Panc1 (cell line): Measurements from ENCODE around the gene EIF4E1B.

Source experiments
- POLR2AphosphoS5 ChIP-seq: IDR thresholded peaks from 2 replicates; pipeline ENCODE4 v1.6.1; 2012; ENCODE audit warnings: mild to moderate bottlenecking, low read depth, low read length, moderate library complexity
- SIN3A ChIP-seq: IDR thresholded peaks from 2 replicates; pipeline ENCODE4 v1.6.1; 2012; ENCODE audit warnings: low read depth, mild to moderate bottlenecking, low read length, moderate library complexity, borderline replicate concordance; ENCODE audit not compliant: insufficient read depth
- TCF7L2 ChIP-seq: IDR thresholded peaks from 2 replicates; pipeline ENCODE4 v1.6.1; 2011; ENCODE audit warnings: mild to moderate bottlenecking, low read depth, low read length, inconsistent platforms
- TF ChIP-seq, protein P1 (sequence below): fragments of 450-650 bp; IDR thresholded peaks from 2 replicates; pipeline ENCODE4 v1.5.1; 2017; ENCODE audit warnings: mild to moderate bottlenecking
- TF ChIP-seq, protein P2 (sequence below), 2 experiments: IDR thresholded peaks; 2 replicates each; pipeline ENCODE4 v1.6.1; 2011 to 2012; ENCODE audit warnings: low read depth in 2 of 2, control low read depth in 1 of 2, low read length in 1 of 2, mild to moderate bottlenecking in 1 of 2, moderate library complexity in 1 of 2; ENCODE audit not compliant: insufficient read depth in 1 of 2

DNA sequence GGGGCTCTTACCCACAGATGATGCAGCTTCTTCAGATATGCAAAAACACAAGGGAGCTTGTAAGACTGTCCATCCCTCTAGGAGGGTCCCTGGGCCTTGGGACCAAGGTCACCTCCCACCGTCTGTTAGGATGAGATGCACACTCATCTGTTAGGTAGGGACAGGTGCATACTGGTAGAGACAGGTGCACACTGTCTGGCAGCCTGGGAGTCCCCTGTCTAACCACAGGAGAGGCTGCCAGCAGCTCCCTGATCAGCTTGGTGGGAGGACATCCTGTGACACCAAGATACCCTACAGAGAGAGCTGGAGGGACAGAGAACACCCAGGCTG, 30.0 kb downstream of the EIF4E1B start:
- TF ChIP-seq TCF7L2 (no peak), SIN3A (no peak), POLR2AphosphoS5 (no peak)
- TF ChIP-seq, protein P1, sequence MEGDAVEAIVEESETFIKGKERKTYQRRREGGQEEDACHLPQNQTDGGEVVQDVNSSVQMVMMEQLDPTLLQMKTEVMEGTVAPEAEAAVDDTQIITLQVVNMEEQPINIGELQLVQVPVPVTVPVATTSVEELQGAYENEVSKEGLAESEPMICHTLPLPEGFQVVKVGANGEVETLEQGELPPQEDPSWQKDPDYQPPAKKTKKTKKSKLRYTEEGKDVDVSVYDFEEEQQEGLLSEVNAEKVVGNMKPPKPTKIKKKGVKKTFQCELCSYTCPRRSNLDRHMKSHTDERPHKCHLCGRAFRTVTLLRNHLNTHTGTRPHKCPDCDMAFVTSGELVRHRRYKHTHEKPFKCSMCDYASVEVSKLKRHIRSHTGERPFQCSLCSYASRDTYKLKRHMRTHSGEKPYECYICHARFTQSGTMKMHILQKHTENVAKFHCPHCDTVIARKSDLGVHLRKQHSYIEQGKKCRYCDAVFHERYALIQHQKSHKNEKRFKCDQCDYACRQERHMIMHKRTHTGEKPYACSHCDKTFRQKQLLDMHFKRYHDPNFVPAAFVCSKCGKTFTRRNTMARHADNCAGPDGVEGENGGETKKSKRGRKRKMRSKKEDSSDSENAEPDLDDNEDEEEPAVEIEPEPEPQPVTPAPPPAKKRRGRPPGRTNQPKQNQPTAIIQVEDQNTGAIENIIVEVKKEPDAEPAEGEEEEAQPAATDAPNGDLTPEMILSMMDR: no peak
- TF ChIP-seq, protein P2, sequence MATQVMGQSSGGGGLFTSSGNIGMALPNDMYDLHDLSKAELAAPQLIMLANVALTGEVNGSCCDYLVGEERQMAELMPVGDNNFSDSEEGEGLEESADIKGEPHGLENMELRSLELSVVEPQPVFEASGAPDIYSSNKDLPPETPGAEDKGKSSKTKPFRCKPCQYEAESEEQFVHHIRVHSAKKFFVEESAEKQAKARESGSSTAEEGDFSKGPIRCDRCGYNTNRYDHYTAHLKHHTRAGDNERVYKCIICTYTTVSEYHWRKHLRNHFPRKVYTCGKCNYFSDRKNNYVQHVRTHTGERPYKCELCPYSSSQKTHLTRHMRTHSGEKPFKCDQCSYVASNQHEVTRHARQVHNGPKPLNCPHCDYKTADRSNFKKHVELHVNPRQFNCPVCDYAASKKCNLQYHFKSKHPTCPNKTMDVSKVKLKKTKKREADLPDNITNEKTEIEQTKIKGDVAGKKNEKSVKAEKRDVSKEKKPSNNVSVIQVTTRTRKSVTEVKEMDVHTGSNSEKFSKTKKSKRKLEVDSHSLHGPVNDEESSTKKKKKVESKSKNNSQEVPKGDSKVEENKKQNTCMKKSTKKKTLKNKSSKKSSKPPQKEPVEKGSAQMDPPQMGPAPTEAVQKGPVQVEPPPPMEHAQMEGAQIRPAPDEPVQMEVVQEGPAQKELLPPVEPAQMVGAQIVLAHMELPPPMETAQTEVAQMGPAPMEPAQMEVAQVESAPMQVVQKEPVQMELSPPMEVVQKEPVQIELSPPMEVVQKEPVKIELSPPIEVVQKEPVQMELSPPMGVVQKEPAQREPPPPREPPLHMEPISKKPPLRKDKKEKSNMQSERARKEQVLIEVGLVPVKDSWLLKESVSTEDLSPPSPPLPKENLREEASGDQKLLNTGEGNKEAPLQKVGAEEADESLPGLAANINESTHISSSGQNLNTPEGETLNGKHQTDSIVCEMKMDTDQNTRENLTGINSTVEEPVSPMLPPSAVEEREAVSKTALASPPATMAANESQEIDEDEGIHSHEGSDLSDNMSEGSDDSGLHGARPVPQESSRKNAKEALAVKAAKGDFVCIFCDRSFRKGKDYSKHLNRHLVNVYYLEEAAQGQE (IDR thresholded peaks at IDR 0.05; ENCODE audit: insufficient read depth in 1 of 2, low read depth in 2 of 2, low read length in 1 of 2): no peak
